Cardiac muscle cell (in vitro differentiated cells and primary cell): ENCODE data around the gene IFNL2. TPM values are rescaled to one million over a fixed set of nuclear protein-coding genes. Genes with fewer than 3 reads are reported as not detected.

Experiments used
- DNase-seq, 2 donors: peaks; one replicate each; pipeline versions ENCODE4 v3.0.0 to v3.0.0-alpha.2; 2010 to 2017; ENCODE audit warnings: low read depth in 1 of 2, low spot score in 1 of 2
- H3K27ac ChIP-seq: fragments of 200-600 bp; sonication (generic); 2 replicates; pipeline ENCODE4 v1.5.1; 2016
- H3K27me3 ChIP-seq: fragments of 200-600 bp; sonication (generic); 2 replicates; pipeline ENCODE4 v1.6.0; 2016; ENCODE audit warnings: control low read depth
- H3K36me3 ChIP-seq: fragments of 200-600 bp; sonication (generic); 2 replicates; pipeline ENCODE4 v1.5.1; 2016; ENCODE audit warnings: control low read depth
- H3K4me1 ChIP-seq: fragments of 200-600 bp; sonication (generic); 2 replicates; pipeline ENCODE4 v1.8.1; 2017; ENCODE audit warnings: low read depth, mild to moderate bottlenecking, mixed run types
- H3K4me3 ChIP-seq: fragments of 200-600 bp; sonication (generic); 2 replicates; pipeline ENCODE4 v1.5.1; 2016; ENCODE audit warnings: mild to moderate bottlenecking
- H3K9me3 ChIP-seq: fragments of 200-600 bp; sonication (generic); 2 replicates; pipeline ENCODE4 v1.5.1; 2017; ENCODE audit warnings: low read depth, mild to moderate bottlenecking, control low read depth
- polyA plus RNA-seq: library from polyadenylated mRNA; unstranded; fragments of >200 nt; fragmentation: Nextera tagmentation; extraction: Ambion mirVana; gene quantifications from 2 replicates; pipeline ENCODE4 v1.2.1, GENCODE V29; 2016
- total RNA-seq: library from RNA; depleted of rRNA; stranded (reverse); fragments of >200 nt; gene quantifications from 2 replicates; pipeline ENCODE4 v1.2.3, GENCODE V29; 2016
- TF ChIP-seq, protein P1 (sequence below): IDR thresholded peaks from 2 replicates; pipeline ENCODE4 v1.5.1; 2012; ENCODE audit warnings: low read depth, mild to moderate bottlenecking, low read length

The IFNL2 gene
- total and polyA plus RNA-seq, 2 experiments from 2014 or later: not detected

DNA sequence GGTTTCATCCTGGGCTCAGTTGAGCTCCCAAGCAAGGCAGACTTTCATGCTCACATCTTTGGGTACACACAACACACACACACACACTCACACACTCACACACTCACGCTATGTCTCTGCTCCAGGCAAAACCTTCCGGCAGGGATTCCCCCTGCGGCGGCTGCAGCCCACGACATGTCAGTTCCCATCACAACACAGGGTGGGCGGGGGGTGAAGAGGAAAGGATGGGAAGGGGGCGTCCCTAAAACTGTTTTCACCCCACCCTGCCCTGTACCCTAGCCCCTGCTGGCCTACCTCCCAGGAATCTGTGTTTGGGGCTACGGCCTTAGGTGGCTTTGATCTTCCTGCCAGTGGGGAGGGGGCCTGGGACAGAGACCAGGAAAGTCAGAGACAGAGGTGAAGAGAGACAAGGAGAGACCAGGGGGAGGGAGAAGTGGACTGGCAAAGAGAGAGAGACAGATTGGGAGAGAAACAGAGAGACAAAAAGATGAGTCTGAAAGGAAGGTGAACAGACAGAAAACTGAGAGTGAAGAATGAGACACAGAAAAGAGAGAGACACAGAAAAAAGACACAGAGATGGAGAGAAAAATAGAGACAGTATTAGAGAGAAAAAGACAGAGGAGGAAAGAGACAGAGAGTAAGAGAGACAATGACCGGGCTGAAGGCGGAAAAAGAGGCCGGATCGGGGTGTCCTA is 48.6 kb downstream of the IFNL2 start:
- TF ChIP-seq, protein P1, sequence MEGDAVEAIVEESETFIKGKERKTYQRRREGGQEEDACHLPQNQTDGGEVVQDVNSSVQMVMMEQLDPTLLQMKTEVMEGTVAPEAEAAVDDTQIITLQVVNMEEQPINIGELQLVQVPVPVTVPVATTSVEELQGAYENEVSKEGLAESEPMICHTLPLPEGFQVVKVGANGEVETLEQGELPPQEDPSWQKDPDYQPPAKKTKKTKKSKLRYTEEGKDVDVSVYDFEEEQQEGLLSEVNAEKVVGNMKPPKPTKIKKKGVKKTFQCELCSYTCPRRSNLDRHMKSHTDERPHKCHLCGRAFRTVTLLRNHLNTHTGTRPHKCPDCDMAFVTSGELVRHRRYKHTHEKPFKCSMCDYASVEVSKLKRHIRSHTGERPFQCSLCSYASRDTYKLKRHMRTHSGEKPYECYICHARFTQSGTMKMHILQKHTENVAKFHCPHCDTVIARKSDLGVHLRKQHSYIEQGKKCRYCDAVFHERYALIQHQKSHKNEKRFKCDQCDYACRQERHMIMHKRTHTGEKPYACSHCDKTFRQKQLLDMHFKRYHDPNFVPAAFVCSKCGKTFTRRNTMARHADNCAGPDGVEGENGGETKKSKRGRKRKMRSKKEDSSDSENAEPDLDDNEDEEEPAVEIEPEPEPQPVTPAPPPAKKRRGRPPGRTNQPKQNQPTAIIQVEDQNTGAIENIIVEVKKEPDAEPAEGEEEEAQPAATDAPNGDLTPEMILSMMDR: no peak
- H3K4me1 ChIP-seq: peaks cover 5% of the 10 kb centered on the region
- H3K9me3 ChIP-seq: no peaks in the 10 kb centered on the region
- no peak for DNase-seq
- H3K36me3 ChIP-seq: peaks cover 18% of the 10 kb centered on the region
- H3K4me3 ChIP-seq: no peak overlapping the region
- no peak overlapping the region for H3K27ac ChIP-seq
- H3K27me3 ChIP-seq: no peaks in the 10 kb centered on the region

DNA sequence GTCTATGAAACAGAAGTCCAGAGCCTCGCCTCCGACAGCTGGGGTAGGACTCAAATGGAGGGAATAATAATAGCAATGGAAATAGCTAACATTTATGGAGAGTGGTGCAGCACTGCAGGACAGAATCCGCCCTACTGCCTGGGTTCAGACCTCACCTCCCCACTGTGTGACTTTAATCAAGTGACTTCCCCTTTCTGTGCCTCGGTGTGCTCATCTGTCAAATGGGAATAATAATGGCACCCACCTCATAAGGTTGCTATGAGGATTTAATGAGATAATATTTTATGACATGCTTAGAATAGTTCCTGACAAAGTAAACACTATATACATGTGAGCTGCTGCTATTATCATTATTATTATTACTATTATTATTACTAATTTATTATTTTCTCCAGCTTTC is 49.3 kb downstream of the IFNL2 start:
- no peak for DNase-seq
- no peak overlapping the region for H3K4me3 ChIP-seq
- TF ChIP-seq, protein P1: no peak
- H3K36me3 ChIP-seq: peaks cover 14% of the 10 kb centered on the region
- H3K27ac ChIP-seq: no peak overlapping the region
- peaks cover 5% of the 10 kb centered on the region for H3K4me1 ChIP-seq
- no peaks in the 10 kb centered on the region for H3K9me3 ChIP-seq
- H3K27me3 ChIP-seq: no peaks in the 10 kb centered on the region

DNA sequence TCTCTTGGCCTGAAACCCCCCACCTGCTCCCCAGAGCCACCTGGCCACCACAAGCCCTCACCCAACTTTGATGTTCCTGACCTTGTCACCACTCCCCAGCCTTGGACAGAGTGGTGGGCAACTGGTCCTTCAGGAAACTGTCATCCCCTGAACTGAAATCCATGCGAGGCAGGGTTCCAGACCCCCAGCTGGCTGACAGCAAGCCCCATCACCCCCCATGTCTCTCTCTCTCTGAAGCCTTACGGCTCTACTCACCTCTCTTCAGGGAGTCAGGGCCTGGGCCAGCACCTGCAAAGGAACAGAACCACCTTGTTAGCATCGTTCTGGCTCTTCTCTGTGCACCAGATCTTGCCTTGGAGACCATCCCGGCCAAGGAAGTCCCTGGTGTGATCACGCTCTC is 49.9 kb downstream of the IFNL2 start:
- TF ChIP-seq, protein P1: no peak
- Histone ChIP-seq H3K4me1 (peaks cover 5% of the 10 kb centered on the region), H3K27me3 (no peaks in the 10 kb centered on the region), H3K27ac (no peak overlapping the region), H3K4me3 (no peak overlapping the region), H3K36me3 (peaks cover 14% of the 10 kb centered on the region), H3K9me3 (no peaks in the 10 kb centered on the region)
- DNase-seq: no peak

DNA sequence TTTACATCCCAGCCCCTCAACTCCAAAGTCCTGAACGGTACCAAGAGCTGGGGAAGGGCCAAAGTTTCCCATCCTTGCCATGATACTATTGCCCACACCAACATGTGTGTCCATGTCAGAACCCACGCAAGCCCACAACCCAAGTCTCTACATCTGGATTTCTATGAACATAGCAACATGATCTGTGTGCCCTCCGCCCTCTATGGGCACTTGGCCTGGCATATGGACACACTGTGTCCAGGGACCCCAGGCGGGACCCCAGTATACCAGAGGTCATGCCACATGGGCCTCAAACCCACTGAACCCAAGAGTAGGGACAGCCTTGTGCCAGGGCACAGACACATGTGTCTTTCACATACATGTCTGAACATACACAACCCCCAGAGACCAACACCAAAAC is 50.5 kb downstream of the IFNL2 start:
- Histone ChIP-seq H3K4me1 (peaks cover 5% of the 10 kb centered on the region), H3K36me3 (peaks cover 8% of the 10 kb centered on the region), H3K27ac (no peak overlapping the region), H3K27me3 (no peaks in the 10 kb centered on the region), H3K4me3 (no peak overlapping the region), H3K9me3 (no peaks in the 10 kb centered on the region)
- TF ChIP-seq, protein P1: no peak
- no peak for DNase-seq

DNA sequence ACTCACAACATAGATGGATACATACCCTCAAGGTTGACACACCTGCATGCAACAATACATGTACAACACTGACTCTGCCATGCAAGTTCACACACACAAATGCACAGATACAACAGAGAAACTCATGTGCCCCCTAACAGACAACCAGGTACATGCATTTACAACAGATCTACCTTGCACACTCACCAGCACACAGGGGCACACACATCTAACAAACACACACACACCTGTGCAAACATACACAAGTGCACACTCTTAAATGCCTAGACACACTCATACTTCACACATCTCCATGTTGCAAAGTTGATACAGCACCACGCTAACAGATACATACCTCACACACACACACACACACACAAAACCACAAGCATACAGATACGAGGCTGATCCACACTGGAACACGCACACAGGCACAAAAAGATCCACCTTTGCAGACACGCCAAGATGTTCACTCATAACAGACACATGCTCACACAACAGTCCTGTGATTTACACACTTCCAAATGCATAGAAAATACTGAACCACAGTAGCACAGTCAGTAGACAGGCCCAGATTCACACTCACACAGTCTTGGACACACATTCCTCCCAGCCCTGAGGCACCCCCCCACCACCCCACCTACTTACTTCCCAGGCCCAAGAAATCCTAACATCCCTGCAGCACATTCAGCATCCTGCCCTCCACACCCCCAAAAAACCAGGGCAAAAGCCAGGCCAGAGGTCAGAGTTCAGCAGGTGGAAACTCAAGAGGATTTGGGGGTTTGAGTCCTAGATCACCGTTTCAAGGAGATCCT is 51.1 kb downstream of the IFNL2 start:
- H3K4me1 ChIP-seq: peaks cover 5% of the 10 kb centered on the region
- peaks cover 2% of the 10 kb centered on the region for H3K36me3 ChIP-seq
- no peaks in the 10 kb centered on the region for H3K27me3 ChIP-seq
- no peaks in the 10 kb centered on the region for H3K9me3 ChIP-seq
- no peak overlapping the region for H3K27ac ChIP-seq
- H3K4me3 ChIP-seq: peak overlapping the region; percentile 99
- no peak for DNase-seq
- TF ChIP-seq, protein P1: no peak

Other genes with a start within 250 kb of the IFNL2 start
- gene FBXO27, start 235.8 kb upstream of the IFNL2 start, total RNA-seq: 17.8 and 21.0 TPM in 2 replicates
- gene FBXO27, start 235.8 kb upstream of the IFNL2 start, polyA plus RNA-seq: 9.1 and 13.4 TPM in 2 replicates
- gene ACP7, start 184.0 kb upstream of the IFNL2 start, total RNA-seq: not detected in 2 replicates
- not detected in 2 replicates for gene ACP7, start 184.0 kb upstream of the IFNL2 start, polyA plus RNA-seq
- 28.7 and 57.9 TPM in 2 replicates for gene PAK4, start 142.6 kb upstream of the IFNL2 start, total RNA-seq
- gene PAK4, start 142.6 kb upstream of the IFNL2 start, polyA plus RNA-seq: 32.5 and 62.2 TPM in 2 replicates
- 10.3 and 16.1 TPM in 2 replicates for gene NCCRP1, start 71.4 kb upstream of the IFNL2 start, total RNA-seq
- 10.0 and 17.5 TPM in 2 replicates for gene NCCRP1, start 71.4 kb upstream of the IFNL2 start, polyA plus RNA-seq
- gene SYCN, start 64.1 kb upstream of the IFNL2 start, total RNA-seq: not detected in 2 replicates
- gene SYCN, start 64.1 kb upstream of the IFNL2 start, polyA plus RNA-seq: not detected in 2 replicates
- gene IFNL3, start 23.4 kb upstream of the IFNL2 start, total RNA-seq: not detected in 2 replicates
- gene IFNL3, start 23.4 kb upstream of the IFNL2 start, polyA plus RNA-seq: not detected in 2 replicates
- not detected in 2 replicates for gene IFNL4, start 19.5 kb upstream of the IFNL2 start, total RNA-seq
- gene IFNL4, start 19.5 kb upstream of the IFNL2 start, polyA plus RNA-seq: 0.17 TPM in 1 of 2 replicates, not detected in the other
- gene IFNL1, start 28.0 kb downstream of the IFNL2 start, total RNA-seq: not detected in 2 replicates
- not detected in 2 replicates for gene IFNL1, start 28.0 kb downstream of the IFNL2 start, polyA plus RNA-seq
- gene LRFN1, start 52.5 kb downstream of the IFNL2 start, total RNA-seq: 10.3 and 19.4 TPM in 2 replicates
- 12.4 and 18.6 TPM in 2 replicates for gene LRFN1, start 52.5 kb downstream of the IFNL2 start, polyA plus RNA-seq
- gene GMFG, start 67.6 kb downstream of the IFNL2 start, total RNA-seq: not detected in 2 replicates
- gene GMFG, start 67.6 kb downstream of the IFNL2 start, polyA plus RNA-seq: 2.3 and 3.2 TPM in 2 replicates
- 158 and 183 TPM in 2 replicates for gene SAMD4B, start 74.0 kb downstream of the IFNL2 start, total RNA-seq
- 120 and 139 TPM in 2 replicates for gene SAMD4B, start 74.0 kb downstream of the IFNL2 start, polyA plus RNA-seq
- 61.9 and 62.2 TPM in 2 replicates for gene PAF1, start 122.7 kb downstream of the IFNL2 start, total RNA-seq
- gene PAF1, start 122.7 kb downstream of the IFNL2 start, polyA plus RNA-seq: 64.4 and 78.3 TPM in 2 replicates
- gene MED29, start 123.0 kb downstream of the IFNL2 start, total RNA-seq: 43.8 and 70.6 TPM in 2 replicates
- gene MED29, start 123.0 kb downstream of the IFNL2 start, polyA plus RNA-seq: 59.6 and 67.3 TPM in 2 replicates
- gene ZFP36, start 138.5 kb downstream of the IFNL2 start, total RNA-seq: 13.6 and 14.6 TPM in 2 replicates
- 51.2 and 53.4 TPM in 2 replicates for gene ZFP36, start 138.5 kb downstream of the IFNL2 start, polyA plus RNA-seq
- gene PLEKHG2, start 144.3 kb downstream of the IFNL2 start, total RNA-seq: 40.7 and 45.4 TPM in 2 replicates
- 30.5 and 40.0 TPM in 2 replicates for gene PLEKHG2, start 144.3 kb downstream of the IFNL2 start, polyA plus RNA-seq
- gene RPS16, start 167.6 kb downstream of the IFNL2 start, total RNA-seq: 369 and 374 TPM in 2 replicates
- gene RPS16, start 167.6 kb downstream of the IFNL2 start, polyA plus RNA-seq: 508 and 542 TPM in 2 replicates
- gene SUPT5H, start 177.2 kb downstream of the IFNL2 start, total RNA-seq: 106 and 156 TPM in 2 replicates
- gene SUPT5H, start 177.2 kb downstream of the IFNL2 start, polyA plus RNA-seq: 145 and 185 TPM in 2 replicates
- gene TIMM50, start 212.4 kb downstream of the IFNL2 start, total RNA-seq: 80.4 and 108 TPM in 2 replicates
- 93.3 and 101 TPM in 2 replicates for gene TIMM50, start 212.4 kb downstream of the IFNL2 start, polyA plus RNA-seq
- gene DLL3, start 230.6 kb downstream of the IFNL2 start, total RNA-seq: 8.0 and 11.7 TPM in 2 replicates
- 12.2 and 13.9 TPM in 2 replicates for gene DLL3, start 230.6 kb downstream of the IFNL2 start, polyA plus RNA-seq
- gene SELENOV, start 246.7 kb downstream of the IFNL2 start, total RNA-seq: 2.0 and 4.3 TPM in 2 replicates
- gene SELENOV, start 246.7 kb downstream of the IFNL2 start, polyA plus RNA-seq: 1.3 and 2.5 TPM in 2 replicates